ENCODE results near the gene NID2.
A peak's percentile ranks its signal among the peaks of the same experiment; 100 is the strongest.

NID2 gene

DNA sequence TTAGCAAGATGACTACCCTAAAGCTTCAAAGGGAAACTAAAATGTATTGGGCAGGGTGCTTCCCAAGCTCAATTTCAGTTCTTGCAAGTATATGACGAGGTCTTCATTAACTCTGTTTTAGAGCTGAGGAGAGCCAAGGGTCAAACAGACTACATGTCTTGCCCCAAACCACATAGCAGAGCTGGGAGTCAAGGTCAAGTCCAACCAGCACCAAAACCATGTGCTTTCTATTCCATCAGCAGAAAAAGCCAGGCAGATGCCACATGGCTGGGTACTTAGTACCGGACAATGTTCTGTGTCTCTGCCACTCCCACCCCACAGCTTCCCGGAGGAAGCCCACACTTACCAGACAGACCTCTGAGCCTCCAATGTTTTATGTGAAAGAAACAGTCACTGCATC, 17.6 kb downstream of the NID2 start:
- DNase-seq, result no peak

DNA sequence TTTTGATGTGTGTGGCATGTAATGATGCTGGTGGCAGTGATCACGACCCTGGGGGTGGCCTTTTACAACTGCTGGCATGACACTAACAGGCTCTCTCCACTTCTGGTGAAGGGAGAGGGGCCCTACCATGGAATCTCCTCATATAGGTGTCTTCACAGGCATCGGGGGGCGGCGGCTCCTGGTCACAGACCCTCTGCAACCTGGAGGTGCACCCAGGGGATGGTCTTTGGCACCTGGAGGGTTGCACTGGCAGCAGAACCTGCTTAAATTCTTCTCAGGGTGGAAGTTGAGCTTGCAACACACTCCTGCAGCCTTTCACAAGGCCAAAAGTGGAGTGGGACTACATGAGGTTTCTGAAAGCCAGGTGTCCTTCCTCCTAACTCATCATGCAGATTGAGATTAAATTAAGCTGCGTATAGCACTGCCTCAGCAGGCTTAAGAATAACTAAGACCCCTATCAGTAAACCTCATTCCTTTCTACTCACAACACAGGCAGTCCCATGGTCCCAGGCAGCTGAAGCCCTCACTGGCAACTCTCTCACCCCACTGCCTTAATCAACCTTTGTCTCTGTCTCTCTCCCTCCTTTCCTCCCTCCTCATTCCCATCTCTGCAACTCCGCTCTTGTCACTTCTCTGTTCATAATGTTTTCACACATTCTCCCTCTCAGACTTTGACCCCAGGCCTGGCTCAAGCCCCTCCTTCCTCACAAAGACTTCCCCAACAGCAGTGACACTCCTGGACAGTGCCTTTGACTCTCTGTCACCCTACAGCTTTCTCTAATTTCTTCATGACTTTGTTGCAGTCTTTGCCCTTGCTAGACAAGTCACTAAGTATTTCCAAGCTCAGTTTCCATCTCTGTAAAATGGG, 18.9 kb downstream of the NID2 start:
- no peak for DNase-seq

DNA sequence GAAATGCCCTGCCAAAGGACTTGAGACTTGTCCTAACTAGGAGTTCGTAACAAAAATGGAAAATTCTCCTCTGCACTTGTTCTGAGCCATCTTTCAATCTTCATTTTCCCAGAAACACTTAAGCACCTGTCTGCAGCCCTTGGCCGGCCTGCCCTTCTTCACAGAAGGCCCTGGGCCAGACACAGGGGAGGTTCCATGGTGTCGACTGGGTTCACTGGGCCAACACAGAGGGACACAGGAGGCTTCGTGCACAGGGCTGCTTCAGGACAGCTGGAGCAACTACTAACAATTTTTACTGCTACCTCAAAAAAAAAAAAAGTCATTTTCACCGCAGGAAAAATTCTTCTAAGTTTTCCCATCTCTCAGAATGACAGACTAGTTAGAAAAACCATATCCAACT, 19.6 kb downstream of the NID2 start:
- no peak for DNase-seq

DNA sequence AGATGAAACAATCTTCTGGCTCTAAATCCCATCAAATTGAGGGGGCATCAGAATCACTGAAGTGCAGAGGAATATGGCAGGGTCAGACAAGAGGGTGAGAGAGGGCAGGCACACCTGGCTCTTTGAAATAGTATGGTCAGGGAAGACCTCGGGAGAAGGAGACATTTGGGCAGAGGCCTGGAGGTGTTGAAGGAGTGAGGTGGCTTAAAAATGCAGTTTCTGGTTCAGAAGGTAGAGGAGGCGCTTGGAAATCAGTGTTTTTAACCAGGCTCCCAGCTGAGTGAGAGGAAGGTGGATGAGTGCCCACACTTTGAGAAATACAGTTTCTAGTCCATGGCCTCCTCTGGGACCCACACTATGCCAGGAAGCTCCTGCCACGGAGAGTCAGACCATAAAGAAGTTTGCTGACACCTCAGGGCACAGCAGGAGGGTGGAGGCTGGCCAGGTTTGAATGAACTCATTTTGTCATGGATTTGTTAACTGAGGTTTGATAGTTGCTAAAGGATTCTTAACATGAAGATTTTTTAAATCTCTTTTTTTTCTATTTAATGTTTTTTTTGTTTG, 20.1 kb downstream of the NID2 start:
- no peak for DNase-seq

DNA sequence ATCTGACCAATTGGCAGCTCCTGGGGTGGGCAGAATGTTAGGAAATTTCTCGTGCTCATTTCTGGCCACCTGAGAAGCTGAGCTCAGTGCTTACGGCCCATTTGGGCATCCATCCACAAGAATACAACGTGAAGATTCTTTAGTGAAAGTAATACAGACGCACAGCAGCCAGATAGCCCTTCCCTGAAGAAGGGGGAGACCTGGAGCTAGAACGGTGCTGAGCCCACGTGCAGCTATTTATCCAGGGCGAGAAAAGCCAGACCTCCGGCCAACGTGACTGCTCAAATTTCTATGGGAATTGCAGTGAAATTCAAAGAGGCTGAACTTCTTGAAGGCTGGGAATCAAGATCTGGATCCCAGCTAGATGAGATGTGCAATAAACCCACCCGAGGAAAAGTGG, 20.7 kb downstream of the NID2 start:
- no peak for DNase-seq

DNA sequence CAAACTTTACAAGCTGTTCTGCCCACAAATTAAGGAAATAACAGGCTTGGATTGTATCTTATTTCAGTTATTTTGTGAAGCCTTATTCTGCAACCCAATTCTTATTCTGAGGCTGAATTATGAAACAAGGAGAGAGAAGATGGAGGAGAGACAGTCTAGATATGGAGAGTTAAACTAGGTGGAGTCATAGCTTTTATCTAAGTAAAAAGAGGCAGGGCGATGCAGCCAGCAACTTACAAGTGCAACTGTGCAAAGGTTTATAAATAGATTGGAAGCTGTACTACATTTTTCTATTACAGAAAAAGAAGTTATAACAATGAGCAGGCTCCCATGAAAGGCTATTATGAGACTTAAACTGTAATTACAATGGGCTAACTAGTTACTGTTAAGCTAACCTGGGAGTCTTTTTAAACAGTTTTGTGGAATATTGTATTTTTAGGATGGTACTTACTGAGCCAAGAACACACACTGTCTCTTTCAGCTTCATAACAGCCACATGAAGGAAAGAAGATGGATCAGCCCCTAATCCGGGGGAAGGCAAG, 22.4 kb downstream of the NID2 start:
- no peak for DNase-seq

DNA sequence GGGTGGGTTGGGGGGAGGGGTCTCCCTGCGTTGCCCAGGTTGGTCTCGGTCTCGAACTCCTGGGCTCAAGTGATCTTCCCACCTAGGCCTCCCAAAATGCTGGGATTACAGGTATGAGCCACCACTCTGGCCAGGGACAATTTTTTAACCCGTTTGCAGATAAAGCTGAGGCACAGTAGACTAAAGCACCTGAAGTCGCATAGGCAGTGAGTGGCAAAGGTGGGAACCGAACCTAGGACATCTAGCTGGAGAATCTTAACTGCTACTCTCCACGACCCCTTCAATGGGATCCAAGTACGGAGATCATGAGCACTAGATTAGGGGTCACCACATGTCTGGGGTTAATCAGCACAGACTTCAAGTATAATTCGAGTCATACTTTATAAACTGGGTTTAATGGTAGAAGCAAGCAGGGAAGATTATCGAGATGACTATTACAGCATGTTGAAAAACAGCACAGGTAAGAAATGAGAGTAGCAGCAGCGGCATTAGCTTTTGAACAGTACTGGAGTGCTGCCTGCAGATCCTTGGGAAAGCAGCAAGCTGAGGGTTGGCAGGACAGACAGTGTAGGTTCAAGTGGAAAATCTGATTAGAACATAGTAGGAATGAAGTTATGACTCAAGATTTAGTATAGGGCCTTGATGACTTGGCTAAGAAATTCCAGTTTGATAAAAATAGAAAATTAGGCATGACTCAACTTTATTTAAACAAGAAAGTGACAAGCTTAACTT, 23.9 kb downstream of the NID2 start:
- DNase-seq, result peak; percentile 89

DNA sequence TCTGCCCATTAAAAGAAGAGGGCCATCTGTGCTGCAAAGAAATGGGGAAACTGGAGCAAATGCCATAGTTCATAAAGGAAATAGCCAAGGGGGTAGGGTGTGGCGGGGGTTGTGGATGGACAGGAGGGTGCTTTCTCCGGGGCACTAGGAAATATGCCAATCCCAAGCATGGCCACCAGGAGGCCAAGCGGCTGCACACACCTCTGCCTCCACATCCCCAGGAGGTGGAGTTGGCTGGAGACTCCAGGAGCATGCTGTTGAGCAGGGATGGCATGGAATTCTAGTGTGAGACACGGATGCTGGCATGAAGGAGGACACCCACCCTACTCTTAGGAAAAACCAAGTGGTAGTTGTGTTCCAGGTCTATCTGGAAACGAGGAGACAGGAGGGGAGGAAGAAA, 25.2 kb downstream of the NID2 start:
- DNase-seq, result no peak

DNA sequence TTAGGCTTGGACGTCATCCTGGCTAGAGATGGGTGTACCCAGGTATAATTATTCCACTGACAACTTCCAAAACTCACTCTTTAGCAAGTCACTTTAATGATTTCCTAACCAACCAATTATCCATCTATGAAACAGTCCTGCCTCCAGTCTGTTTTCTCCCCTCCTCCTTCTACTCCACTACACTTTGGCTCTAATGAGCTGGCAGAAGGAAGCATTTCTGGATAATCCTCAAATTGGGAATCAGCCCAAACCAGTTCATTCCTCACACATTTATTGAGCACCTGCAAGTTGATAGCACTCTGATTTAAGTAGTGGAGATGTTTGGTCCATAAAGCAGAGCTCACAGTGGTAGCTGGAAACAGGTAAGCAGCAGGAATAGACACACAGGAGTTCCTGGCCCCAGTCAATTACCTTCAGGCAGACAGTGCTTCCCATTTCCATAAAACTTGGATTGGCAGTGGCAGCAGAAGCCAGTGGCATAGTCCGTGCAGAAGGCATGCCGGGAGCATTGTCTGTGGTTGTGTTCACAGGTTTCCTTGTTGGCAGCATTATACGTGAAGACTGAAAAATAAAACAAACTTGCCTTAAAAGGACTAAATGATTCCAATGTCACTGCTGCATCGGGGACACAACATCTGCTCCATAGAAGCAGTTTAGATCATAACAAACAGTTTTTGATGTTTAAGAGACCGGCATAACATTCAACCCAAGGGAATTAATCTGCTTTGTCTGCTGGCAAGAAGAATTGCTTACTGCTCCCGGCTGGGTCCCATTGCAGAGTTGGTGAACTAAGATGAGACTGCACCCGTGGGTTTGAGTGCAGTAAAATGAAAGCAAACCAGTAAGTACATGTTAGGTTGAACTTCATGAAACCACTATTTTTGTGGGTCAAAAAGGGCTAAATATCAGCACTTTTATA, 26.2 kb downstream of the NID2 start:
- DNase-seq, result no peak

DNA sequence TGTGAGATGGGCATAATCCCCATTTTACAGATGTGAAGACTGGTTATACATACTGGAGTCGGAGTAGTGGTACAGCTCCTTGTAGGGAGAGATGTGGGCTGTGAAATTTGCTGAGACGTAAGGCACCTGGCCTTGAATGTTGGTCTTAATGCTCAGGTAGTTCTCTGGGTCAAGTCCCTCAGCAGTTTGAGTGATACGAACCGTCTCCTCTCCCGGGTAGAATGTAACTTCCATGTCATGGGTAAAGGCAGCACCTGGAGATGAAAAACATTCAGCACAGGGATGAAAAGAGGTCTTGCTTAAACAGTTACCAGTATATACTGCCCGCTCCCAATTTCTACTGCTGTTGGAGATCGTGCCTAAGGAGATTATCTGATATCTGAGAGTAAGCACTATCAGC, 28.3 kb downstream of the NID2 start:
- no peak for DNase-seq

DNA sequence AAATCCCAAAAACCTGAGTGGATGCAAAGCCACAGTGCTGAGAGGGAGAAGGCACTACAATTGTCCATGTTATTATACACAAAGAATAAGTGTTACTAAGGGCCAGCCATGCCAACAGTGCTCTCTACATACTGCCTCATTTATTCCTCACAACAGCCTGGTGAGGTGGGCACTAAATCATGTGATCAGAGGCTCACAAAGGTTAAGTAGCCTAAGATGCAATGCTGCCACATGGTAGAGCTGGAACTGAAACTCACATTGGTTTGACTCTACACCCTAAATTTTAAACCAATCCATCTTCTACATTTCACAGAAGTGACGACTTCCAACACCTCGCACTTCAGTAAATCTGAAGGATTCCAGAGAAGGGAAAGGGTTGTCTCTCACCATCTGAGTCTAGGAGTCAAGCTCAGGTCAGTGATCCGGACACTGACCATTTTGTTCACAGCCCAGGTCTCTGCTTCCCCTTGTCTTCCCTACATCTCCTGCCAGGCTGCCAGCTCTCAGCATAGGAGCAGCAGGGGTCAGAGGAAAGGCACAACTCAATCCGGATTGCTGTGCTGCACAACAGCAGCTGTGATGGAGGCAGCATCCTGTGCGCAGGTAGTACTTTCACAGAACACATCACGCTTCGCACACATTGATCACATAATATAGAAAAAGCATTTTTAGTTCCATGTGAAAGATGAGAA, 29.6 kb downstream of the NID2 start:
- DNase-seq, result no peak

DNA sequence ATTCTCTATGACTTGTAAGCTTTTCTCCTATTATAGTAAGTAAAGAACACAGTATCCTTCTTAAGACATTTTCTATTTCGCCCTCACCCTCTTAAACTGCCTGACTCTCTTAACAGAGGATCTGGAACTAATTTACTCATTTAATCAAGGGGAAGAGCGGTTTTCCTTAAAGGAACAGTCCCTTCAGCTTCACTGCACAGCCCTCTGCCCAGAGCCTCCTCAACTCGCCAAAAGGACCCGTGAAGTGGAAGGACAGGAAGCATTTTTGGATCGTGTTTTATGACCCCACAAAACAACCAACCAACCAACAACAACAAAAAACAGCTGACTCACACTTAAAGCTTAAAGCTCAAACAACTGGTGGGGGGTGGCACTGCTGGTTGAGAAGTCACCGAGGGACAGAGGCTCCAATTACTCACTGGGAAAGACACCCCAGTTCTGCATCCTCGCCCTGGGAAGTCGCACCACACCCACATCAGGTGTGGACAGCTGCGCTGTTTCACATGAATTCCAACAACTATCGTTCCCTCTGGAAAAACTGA, 35.7 kb downstream of the NID2 start:
- peak; percentile 55 for DNase-seq

DNA sequence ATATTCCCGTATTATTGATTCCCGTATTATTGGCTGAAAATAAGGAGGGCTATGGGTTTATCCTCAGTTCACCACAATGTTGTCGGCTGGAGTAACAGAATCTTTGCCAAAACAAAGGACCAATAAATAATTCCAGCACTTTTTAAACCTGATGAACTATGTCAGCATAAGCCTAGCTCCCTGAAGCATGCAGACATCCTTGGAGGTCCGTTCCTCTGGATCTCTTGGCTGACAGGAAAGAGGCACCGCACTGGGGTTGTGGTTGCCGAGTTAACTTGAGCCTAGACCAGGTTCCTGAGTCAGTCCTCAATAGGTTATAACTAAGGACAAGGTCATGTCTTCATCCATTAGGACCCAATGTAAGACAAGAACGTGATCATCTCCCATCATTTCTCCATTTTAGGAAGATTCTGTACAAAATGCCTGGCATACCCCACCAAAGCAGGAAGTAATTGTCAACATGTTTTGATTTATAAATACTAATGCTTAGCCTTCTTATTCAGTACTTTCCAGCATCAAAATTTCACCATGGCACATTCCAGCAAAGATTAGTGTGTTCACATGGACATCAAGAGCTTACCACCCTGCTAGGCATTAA, 36.6 kb downstream of the NID2 start:
- DNase-seq, result no peak

DNA sequence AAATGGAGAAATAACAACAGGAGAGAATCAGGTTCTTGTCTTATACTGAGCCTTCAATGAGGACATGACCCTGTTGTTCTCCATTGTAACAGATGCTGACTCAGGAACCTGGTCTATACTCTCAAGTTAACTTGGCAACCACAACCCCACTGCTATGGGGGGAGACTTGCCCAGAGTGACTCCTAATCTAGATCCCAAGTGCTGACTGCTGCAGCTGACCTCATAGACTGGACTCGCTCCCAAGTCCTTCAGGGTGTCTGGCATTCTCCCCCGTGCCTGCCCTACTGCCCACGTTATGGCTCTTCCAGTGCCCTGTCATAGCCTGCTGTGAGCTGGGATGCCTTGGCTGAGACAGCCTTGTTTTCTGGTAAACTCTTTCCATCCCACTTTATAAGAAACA, 37.1 kb downstream of the NID2 start:
- DNase-seq, result peak; percentile 19

DNA sequence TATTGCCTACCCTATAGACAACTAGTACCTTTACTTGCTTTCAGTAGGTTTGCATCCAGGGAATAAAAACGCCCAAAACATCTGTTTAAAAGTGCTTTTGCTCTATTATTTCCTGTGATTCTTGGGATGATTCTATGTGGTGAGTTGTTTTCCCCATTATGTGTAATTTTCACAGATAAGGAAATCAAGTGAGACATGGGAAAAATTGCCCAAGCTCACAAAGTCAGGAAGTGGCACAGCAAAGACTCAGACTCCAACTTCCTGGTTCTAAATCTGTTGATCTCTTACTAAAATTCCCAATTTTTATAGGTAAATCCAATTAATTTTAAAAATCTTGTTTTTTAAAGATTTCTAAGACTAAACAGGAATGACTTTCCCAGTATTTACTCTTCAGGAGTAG, 39.0 kb downstream of the NID2 start:
- no peak for DNase-seq

DNA sequence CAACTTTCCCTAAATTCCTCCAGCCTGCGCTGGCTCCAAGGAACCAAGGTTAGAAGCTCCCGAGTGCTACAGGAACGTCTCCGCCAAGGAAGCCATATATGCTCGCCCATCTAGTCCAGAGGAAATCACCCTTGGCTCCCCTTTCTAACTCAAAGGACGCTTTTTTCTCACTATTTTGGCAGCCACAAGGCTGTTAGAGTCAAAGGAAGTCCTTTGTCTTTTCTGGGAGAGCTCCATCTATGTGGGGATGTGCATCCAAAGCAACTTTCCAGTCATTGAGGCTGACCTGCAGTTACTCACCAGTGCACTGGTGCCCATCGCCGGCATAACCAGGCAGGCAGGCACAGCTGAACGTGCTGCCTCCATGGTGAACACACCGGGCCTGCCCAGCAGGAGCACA, 42.0 kb downstream of the NID2 start:
- no peak for DNase-seq

DNA sequence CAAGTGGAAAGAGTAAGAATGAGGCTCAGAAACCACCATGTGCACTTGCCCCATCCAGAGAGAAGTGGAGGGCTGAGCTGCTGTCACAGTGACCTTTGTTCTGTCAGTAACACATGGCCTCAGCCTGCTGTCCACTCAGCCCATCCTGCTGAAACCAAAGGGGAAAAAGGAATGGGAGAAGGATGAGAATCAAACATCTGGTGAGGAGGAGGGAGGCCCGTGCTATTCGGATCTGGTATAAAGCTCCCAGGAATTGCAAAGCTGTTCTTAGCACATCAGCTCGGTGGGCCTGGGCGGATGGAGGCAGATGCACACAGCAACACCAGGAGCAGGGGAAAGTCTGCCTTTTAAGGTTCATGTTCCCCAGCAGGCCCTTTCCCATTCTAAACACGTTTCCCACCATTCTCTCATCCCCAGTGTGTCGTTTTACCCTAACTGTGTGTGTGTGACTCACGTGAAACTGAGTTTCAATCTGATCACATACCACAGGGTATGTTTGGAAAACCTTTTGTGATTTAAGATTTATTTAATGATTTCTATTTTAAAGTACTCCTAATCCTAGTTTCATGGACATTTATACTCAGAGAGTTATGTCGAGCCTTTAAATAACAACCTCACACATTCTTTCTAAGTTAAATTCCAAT, 42.7 kb downstream of the NID2 start:
- no peak for DNase-seq

DNA sequence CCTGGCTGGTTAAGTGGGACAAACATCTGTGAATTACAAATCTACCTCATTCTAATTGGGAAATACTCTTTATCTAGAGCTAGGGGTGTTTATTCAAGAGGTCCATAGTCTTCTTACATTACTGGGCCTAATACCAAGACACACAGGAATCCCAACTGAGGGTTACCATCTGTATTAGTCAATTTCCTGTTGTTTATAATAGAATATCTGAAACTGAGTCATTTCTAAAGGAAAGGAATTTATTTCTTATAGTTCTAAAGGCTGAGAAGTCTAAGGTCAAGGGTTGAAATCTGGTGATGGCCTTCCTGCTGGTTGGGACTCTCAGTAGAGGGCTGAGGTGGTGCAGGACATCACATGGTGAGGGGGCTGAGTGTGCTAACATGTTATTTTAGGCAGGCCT, 43.5 kb downstream of the NID2 start:
- peak; percentile 17 for DNase-seq

DNA sequence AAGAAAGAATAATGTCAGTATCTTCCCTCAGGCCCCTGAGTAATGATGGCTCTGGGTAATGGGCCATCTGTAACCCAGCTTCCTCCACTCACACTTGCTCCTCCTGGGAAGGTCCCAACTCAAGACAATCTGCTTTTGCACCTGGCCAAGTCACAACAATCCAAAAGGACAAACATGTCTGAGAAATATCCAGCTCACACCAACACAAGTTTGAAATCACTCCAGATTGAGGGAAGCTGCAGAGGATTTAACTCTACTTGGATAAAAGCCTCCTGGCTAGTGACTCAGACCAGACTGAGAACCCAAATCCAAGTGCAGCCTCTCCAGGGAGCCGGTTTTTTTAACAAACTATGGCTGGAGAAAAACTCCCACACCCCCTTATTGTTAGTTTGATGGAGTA, 45.3 kb downstream of the NID2 start:
- DNase-seq, result peak; percentile 49

DNA sequence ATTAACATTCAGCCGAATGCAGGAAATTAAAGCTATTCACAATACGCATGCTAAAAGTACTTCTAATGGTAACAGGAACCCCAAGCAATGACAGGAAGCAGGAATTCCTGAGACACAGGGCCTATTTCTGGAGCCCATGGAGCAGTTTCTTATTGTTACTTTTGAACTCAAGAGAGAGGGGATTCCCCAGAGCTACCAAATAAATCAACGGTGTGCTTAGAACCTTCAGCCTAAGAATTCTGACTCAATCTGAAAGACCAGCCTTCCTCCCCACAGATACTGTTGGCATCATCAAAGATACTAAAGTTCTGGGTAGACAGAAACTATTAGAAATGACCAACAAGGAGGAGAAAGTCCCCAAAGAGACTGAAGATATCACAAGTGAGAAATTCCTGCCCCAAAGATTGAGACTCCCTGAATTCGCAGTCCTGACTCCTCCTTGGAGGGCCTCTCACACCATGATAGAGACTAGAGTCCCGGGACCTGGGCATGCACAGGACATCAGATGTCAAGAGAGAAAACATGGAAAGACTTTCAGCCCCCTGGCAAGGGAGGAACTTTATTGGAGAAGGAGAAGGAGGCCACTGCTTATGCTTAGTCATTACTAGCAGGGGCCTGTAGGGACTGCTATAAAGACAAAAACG, 46.8 kb downstream of the NID2 start:
- DNase-seq, result no peak
